ENCODE data around the gene QPCT. TPM values are rescaled to one million over a fixed set of nuclear protein-coding genes. Genes with fewer than 3 reads are reported as not detected.

Gene QPCT
- total RNA-seq, 1 donor from 2014 or later, result 6.9 TPM

GRCh38 chr2:37330681-37331080, 13.7 kb upstream of the QPCT start:
- Histone ChIP-seq H3K27me3 (no peaks in the 10 kb centered on the region), H3K9me3 (no peaks in the 10 kb centered on the region), H3K36me3 (no peaks in the 10 kb centered on the region), H3K4me3 (no peak overlapping the region), H3K4me1 (peaks cover 2% of the 10 kb centered on the region), H3K27ac (no peak overlapping the region)
- TF ChIP-seq POLR2A (IDR thresholded peaks at IDR 0.05), result no peak
- no peak for TF ChIP-seq CTCF (IDR thresholded peaks at IDR 0.05)
- no peak for TF ChIP-seq POLR2AphosphoS5 (IDR thresholded peaks at IDR 0.05; ENCODE audit: insufficient read depth in 1 of 2, low read depth in 1 of 2)
- intact Hi-C loops (cut with DNase I), result no loop called here
- no peak for DNase-seq (ENCODE audit: extremely low spot score in 2 of 2)

GRCh38 chr2:37332560-37332959, 11.9 kb upstream of the QPCT start:
- no peak for DNase-seq (ENCODE audit: extremely low spot score in 2 of 2)
- TF ChIP-seq POLR2AphosphoS5 (IDR thresholded peaks at IDR 0.05; ENCODE audit: insufficient read depth in 1 of 2, low read depth in 1 of 2), result no peak
- no peaks in the 10 kb centered on the region for H3K4me1 ChIP-seq
- no peaks in the 10 kb centered on the region for H3K27me3 ChIP-seq
- no peaks in the 10 kb centered on the region for H3K36me3 ChIP-seq
- H3K4me3 ChIP-seq, result no peak overlapping the region
- H3K9me3 ChIP-seq, result no peaks in the 10 kb centered on the region
- H3K27ac ChIP-seq, result no peak overlapping the region
- intact Hi-C loops (cut with DNase I), result no loop called here

GRCh38 chr2:37333256-37333655, 11.2 kb upstream of the QPCT start:
- Histone ChIP-seq H3K27me3 (no peaks in the 10 kb centered on the region), H3K4me3 (no peak overlapping the region), H3K36me3 (no peaks in the 10 kb centered on the region), H3K9me3 (no peaks in the 10 kb centered on the region), H3K27ac (no peak overlapping the region), H3K4me1 (no peaks in the 10 kb centered on the region)
- intact Hi-C loops (cut with DNase I), result no loop called here
- no peak for TF ChIP-seq CTCF (IDR thresholded peaks at IDR 0.05)
- no peak for TF ChIP-seq POLR2A (IDR thresholded peaks at IDR 0.05)
- no peak for TF ChIP-seq POLR2AphosphoS5 (IDR thresholded peaks at IDR 0.05; ENCODE audit: insufficient read depth in 1 of 2, low read depth in 1 of 2)
- no peak for DNase-seq (ENCODE audit: extremely low spot score in 2 of 2)

- Histone ChIP-seq H3K4me1 (no peaks in the 10 kb centered on the region), H3K9me3 (no peaks in the 10 kb centered on the region), H3K4me3 (no peak overlapping the region), H3K36me3 (no peaks in the 10 kb centered on the region), H3K27me3 (no peaks in the 10 kb centered on the region), H3K27ac (no peak overlapping the region)
- intact Hi-C loops (cut with DNase I), result no loop called here
- no peak for TF ChIP-seq POLR2A (IDR thresholded peaks at IDR 0.05)
- no peak for TF ChIP-seq CTCF (IDR thresholded peaks at IDR 0.05)
- TF ChIP-seq POLR2AphosphoS5 (IDR thresholded peaks at IDR 0.05; ENCODE audit: insufficient read depth in 1 of 2, low read depth in 1 of 2), result no peak
- DNase-seq (ENCODE audit: extremely low spot score in 2 of 2), result no peak
Measured at GRCh38 chr2:37335604-37336003, 8.8 kb upstream of the QPCT start.

- no peak overlapping the region for H3K4me3 ChIP-seq
- TF ChIP-seq CTCF (IDR thresholded peaks at IDR 0.05), result no peak
- no peak for TF ChIP-seq POLR2A (IDR thresholded peaks at IDR 0.05)
- no peak for TF ChIP-seq POLR2AphosphoS5 (IDR thresholded peaks at IDR 0.05; ENCODE audit: insufficient read depth in 1 of 2, low read depth in 1 of 2)
- no peak for DNase-seq (ENCODE audit: extremely low spot score in 2 of 2)
- H3K36me3 ChIP-seq, result no peaks in the 10 kb centered on the region
- H3K4me1 ChIP-seq, result no peaks in the 10 kb centered on the region
- H3K27ac ChIP-seq, result no peak overlapping the region
- H3K27me3 ChIP-seq, result no peaks in the 10 kb centered on the region
- H3K9me3 ChIP-seq, result no peaks in the 10 kb centered on the region
- intact Hi-C loops (cut with DNase I), result no loop called here
Measured at GRCh38 chr2:37337620-37338280, 6.7 kb upstream of the QPCT start.
